OCI-LY3 (cell line): ENCODE data around the gene ADAMTS10.

Source experiments
- CTCF ChIP-seq: fragments of 200-600, 300-600 bp; sonication (generic); IDR thresholded peaks from 2 replicates; pipeline ENCODE4 v1.5.1; 2014; ENCODE audit warnings: antibody characterized with exemption, low read length, low read depth
- EZH2phosphoT487 ChIP-seq: fragments of 200-600 bp; shearing (Covaris generic); IDR thresholded peaks from 2 replicates; pipeline ENCODE4 v1.6.1; 2018; ENCODE audit warnings: antibody characterized with exemption, mixed run types, low read depth

DNA sequence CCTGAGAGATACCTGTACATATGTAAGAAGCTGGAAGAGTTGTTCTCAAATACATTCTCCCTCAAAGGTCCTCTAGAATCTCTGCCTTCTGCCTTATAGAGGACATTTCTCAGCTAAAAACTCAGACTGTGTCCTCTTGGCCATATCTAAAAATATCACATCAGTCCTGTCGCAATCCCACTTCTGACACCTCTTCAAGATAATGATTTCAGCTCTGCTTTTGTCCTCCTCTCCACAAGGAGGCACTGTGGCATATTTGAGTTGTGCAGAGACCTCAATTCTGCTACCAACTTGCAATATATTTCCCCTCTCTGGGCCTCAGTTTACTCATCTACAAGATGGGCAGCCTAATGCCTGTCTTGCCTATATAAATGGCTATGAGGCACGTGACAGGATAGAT, 16.6 kb downstream of the ADAMTS10 start:
- peak; percentile 27 for TF ChIP-seq CTCF
- no peak for TF ChIP-seq EZH2phosphoT487
